SIG-M5 treated with dmso at 0.1 percent for 504 hours (cell line): Measurements from ENCODE around the gene PLEKHH1.
"Not testable (repeated sequence)": the region's sequence is repeated elsewhere in the genome, so short reads cannot be mapped to it uniquely, and the experiment has no call there.

Experiments used
- DNase-seq: peaks from one replicate; lab custom pipeline; 2025; ENCODE audit not compliant: unreplicated experiment; lab: John Stamatoyannopoulos, UW

PLEKHH1 gene

GRCh38 chr14:67579636-67580035, 46.5 kb downstream of the PLEKHH1 start:
- DNase-seq, result no peak

- no peak for DNase-seq
These were observed 47.5 kb downstream of the PLEKHH1 start for GRCh38 chr14:67580336-67581171.

GRCh38 chr14:67581643-67582042, 48.6 kb downstream of the PLEKHH1 start:
- no peak for DNase-seq

DNA sequence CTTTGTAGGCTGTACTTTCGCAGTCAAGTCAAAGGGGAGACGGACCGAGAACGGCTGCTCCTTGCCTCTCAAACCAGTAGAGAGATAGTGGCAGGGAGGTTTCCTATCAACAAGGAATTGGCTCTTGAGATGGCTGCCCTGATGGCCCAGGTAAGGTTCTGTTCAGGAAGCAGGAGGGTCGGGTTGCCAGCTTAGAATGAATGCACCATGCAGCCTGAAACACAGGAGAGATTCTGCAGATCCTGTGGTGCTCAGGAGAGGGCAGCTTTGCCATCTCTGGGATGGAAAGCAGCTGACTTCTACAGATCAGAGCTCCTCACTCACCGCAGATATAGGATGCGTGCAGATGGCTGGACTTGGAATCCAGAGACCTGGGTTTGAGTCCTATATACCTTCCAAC, 49.0 kb downstream of the PLEKHH1 start:
- DNase-seq, result no peak

- peak; percentile 41 for DNase-seq
These were observed 50.9 kb downstream of the PLEKHH1 start for GRCh38 chr14:67583711-67584644.

GRCh38 chr14:67584978-67585377, 51.9 kb downstream of the PLEKHH1 start:
- DNase-seq, result no peak

DNA sequence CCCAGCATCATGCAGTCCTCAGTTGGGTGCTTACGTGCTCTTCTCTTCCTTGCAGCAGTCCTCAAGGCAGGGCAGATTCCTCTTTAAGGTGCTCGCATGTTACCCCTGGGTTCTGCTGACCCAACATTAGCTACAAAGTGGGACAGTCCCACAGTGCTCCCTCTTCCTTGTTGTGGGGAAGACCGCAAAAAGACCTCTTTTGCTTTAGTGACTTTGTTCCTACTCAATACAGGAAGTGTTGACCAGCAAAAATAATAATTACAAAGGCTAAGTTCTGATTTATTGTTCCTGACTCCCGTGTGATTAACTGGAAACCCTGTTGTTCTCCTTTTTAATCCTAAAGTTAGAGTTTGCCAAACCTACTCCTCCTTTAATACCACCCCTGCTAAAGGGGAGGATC, 53.3 kb downstream of the PLEKHH1 start:
- DNase-seq, result no peak

DNA sequence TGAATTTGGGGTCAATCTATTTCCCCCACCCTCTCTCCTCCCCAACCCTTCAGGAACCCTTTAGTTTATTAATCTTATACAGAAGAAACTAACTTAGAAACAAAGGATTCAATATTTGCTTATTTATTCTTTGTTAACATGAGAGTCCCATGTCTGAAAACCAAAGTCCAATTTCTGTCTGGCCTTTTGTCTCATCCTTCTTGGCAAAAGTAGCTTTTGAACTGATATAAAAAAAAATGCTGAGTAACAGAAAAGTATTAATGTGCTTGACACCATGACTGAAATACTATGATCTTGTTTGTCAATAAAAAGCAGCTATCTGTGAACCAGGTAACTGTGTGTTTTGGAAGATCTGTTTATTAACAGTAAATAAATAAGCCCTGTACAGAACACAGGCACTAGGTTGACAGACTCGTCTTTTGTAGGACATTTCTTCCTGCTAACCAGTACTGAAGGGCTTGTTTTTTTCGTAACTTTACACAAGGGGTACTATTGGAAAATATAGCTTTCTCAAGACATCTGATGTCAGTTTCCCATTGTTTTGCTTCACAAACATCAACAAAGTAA, 56.2 kb downstream of the PLEKHH1 start:
- no peak for DNase-seq

DNA sequence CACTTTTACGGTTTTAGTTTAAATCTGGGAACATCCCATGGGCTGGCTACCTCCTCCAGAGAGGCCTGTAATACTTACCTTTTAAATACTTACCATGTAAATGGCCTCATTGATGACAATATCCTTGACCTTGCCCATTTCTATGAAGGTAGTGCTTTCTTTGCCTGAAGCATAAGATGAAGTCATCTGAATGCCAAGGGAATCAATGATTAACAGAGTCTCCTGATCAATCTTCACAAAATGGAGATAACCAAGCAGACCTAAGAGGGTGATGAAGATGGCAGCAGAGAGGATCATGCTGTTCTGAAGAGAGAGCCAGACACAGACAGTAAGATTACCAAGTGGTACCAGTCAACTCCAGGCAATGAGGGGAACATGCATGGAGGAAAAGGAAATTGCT, 60.6 kb downstream of the PLEKHH1 start:
- not testable (repeated sequence) for DNase-seq

- no peak for DNase-seq
These were observed 62.3 kb downstream of the PLEKHH1 start for GRCh38 chr14:67595392-67595791.

DNA sequence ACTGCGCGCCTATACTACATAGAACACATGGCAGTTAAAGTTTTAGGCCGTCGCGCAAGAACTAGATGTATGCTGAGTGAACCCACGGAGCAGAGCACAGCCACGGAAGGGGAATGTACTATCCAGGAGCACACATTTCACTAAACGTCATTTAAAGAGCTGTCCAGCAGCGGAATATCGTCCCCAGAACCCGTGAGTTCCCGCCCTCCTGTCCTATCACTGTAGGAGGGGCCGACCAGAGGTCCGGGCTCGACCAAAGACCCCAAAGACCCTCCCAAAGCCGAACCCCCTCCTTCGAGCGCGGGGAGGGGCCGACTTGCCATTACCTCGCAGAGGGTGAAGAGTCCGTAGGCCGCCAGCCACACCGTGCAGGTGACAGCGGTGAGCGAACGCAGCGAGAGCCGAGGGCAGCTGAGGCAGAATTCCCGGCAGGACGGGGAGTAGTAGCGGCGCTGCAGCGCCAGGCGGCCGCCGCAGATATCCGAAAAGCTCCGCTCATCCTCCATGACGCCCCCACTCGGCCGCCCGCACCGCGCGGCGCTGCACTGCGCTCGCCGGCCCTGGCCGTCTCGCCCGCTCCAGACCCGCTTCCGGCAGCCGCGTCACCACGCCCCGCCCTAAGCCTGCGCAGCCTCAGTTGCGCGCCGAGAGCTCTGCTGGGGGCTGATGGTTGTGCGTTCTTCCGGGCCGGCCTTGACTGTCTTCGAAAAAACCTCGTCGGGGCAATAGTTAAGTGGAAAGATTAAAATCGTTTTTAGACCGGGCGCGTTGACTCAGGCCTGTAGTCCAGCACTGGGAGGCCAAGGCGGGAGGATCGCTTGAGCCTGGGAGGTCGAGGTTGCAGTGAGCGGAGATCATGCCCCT, 66.8 kb downstream of the PLEKHH1 start, which contains the start of gene PIGH:
TSS of gene PIGH (minus strand) at position 571 of the 864 bp plus-strand sequence. CDS start at position 506, 65 bp downstream.
- peak; percentile 80 for DNase-seq

- not testable (repeated sequence) for DNase-seq
These were observed 67.5 kb downstream of the PLEKHH1 start for GRCh38 chr14:67600562-67600974.

GRCh38 chr14:67602076-67602475, 69.0 kb downstream of the PLEKHH1 start:
- no peak for DNase-seq

GRCh38 chr14:67602995-67603545, 70.0 kb downstream of the PLEKHH1 start:
- DNase-seq, result no peak

DNA sequence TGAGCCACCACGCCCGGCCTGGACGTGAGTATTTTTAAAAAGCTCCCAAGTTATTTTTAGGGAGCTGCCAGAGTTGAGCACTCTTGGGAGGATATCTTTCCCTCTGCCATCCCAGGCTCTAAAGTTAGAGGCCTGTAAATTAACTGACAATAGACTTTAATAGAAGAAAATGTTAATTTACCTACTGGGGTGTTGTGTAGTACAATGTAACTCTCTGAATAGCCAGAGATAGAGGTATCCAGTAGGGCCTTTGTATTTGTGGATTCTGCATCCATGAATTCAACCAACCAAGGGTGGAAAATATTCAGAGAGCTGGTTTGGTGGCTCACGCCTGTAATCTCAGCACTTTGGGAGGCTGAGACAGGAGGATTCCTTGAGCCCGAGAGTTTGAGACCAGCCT, 74.6 kb downstream of the PLEKHH1 start:
- DNase-seq, result no peak

DNA sequence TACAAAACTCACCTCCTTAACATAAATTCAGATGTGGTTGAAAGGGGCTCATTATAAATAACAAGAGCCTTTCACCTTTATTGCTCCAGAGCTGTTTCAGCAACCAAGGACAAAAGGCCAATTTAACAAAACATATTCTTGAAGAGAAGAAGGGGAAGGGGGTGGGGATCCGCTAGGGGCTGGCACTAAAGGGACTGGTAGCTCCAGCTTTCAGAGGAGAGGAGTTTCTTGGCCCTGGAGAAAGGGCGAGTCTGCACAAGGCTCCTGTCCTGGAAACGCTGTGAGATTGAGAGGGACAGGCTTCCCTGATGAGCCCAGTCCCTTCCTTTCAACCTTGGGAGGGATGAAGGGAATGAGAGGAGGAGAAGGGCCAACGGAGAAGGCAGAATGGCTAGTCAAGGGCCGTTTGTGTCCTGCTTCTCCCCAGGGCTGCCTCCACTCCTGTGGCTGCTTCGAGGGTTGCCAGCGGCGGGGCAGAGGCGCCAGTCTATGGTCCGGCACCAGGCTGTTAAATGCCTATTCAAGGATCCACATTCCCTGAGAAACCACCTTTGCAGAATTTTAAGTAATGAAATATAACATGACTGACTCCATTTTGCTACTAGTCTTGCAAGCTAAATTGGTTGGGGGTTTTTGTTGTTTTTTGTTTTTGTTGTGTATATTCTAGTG, 76.7 kb downstream of the PLEKHH1 start:
- no peak for DNase-seq

DNA sequence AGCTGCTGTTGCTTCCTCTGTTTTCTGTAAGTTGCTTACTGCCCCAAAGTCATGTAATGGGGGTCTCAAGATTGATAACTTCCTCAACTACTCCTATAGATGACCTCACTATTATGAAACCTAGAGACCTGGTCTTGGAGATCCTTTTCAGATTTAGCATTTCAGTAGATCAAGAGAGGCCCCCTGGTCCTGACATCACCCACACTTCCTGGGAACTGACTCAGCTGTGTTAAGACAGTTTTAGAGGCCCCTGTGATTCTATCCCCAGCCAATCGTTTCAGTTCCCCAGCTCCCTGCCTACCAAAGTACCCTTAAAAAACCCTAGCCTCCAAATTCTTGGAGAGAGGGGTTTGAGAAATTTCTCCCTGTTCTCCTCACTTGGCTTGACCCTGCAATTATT, 77.4 kb downstream of the PLEKHH1 start:
- no peak for DNase-seq

DNA sequence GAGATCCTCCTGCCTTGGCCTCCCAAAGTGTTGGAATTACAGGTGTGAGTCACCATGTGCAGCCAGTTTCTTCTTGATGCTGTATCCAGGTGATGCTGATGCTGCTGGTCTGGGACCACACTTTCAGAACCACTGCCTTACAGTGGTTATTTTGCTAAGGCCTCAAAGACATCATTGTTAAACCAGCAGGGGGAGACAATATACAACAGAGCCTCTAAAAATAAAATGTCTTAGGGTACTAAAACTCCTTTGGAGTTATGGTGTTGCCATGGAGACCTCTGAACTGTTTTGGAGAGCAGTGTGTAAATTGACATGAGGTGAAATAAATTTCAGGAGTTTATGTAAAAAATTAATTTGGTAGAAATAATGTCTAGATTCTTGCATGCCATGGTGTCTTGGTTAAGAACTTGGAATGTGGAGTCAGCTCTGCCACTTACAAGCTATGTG, 85.5 kb downstream of the PLEKHH1 start:
- DNase-seq, result peak; percentile 80

- DNase-seq, result peak; percentile 87
These were observed 86.5 kb downstream of the PLEKHH1 start, which contains the start of gene ARG2 for GRCh38 chr14:67619446-67620216. Gene ARG2, plus strand, starts transcription at chr14:67619920. Its CDS starts 58 bp downstream, at chr14:67619978.
